ENCODE measurements around the gene MPL.
"Not testable (repeated sequence)": the region's sequence is repeated elsewhere in the genome, so short reads cannot be mapped to it uniquely, and the experiment has no call there.

The MPL gene

DNA sequence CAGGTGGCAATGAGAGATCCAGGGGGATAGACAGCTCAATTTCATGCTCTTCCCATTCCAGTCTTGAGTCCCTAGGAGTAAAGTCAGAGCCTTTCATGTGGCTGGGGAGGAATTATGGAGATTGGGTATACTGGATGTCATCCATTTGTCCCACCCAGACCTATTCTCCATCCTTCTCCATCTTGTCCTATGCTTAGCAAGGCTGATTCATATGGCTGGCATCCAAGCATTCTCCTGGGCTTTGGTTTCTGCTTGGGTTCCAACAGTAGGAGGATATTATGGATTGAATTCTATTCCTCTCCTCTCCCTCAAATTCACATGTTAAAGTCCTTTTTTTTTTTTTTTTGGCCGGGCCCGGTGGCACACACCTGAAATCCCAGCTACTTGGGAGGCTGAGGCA lies 17.3 kb downstream of the MPL start:
- DNase-seq (ENCODE audit: low spot score) = no peak

DNA sequence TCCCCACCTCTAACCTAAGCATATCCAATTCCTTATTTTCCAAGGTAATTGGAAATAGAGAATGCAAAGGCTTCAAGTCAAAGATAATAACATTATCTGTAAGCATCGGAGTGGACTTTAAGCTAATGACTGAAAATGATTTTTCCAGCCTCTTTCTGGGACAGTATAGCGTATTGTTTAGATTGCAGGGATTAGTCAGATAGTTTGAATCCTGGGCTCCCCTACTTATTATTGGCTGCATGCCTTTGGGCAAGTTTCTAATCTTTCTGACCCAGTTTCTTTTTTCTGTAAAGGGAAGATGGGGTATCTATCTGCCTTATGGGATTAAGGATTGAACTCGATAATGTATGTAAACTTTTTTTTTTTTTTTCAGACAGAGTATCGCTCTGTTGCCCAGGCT lies 19.6 kb downstream of the MPL start:
- no peak for DNase-seq (ENCODE audit: low spot score)

DNA sequence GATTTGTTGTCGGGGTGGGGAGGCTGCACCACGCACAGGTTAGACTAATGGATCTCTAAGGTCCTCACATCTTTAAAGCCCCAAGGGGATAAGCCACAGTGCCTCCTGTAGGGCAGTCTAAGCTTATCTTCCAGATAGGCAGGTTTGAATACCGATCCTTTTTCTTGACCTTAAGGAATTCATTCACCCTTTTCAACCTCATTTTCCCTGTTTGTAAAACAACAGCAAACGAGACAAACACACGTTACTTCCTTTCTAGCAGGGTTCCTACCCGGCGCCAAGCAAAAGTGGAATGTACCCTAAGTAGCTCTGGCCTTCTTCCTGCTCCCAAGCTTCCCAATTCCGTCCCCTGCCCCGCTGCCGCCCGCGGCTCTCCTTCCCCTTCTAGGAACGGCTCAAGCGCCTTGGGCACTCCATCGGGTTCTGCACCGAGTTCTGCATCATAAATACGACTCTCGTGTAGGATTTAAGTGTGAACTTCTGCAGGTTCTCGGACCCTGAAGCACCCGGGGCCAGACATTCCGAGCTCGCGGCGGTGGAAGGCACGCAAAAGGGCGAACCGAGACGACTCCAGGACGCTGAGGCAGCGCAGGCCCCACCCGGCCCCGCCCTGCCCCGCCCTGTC lies 20.6 kb downstream of the MPL start:
- DNase-seq (ENCODE audit: low spot score) = peak; percentile 59

DNA sequence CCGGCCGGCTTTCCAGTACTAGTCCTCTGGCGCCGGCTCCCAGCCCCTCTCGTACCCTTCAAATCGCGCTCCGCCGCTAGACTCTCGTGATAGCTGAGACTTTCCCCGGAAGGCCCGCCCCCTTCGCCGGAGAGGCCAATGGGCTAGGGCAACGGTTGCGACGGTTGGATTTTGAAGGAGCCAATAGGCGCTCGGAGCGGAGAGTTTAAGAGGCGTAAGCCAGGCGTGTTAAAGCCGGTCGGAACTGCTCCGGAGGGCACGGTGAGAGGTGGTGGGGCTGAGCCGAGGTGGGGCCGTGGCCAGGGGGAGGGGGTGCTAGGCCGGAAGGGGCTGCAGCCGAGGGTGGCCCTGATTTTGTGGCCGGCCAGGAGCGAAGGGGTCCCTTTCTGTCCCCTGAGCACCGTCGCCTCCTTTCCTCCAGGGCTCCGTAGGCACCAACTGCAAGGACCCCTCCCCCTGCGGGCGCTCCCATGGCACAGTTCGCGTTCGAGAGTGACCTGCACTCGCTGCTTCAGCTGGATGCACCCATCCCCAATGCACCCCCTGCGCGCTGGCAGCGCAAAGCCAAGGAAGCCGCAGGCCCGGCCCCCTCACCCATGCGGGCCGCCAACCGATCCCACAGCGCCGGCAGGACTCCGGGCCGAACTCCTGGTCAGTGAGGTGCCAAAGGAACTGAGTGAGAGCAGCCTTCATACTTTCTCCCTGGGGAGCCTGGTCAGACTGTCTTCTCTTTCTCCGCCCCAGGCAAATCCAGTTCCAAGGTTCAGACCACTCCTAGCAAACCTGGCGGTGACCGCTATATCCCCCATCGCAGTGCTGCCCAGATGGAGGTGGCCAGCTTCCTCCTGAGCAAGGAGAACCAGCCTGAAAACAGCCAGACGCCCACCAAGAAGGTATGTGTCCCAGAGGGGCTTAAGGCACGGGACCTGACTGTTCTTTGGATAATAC lies 21.4 kb downstream of the MPL start, which contains the start of gene CDC20:
CDC20 (plus strand) TSS at position 236 of the 948 bp plus-strand sequence; CDS start at position 471, 235 bp downstream.
- peak; percentile 97 for DNase-seq (ENCODE audit: low spot score)

DNA sequence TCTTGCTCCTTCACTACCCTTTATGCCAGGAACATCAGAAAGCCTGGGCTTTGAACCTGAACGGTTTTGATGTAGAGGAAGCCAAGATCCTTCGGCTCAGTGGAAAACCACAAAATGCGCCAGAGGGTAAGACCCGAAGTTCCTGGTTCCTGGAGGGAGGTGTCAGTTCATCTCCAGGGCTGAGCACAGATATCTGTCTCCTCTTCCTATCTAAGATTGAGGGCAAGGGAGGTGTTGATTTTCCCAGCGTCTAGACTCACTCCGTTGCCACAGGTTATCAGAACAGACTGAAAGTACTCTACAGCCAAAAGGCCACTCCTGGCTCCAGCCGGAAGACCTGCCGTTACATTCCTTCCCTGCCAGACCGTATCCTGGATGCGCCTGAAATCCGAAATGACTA lies 22.1 kb downstream of the MPL start:
- DNase-seq (ENCODE audit: low spot score) = no peak

DNA sequence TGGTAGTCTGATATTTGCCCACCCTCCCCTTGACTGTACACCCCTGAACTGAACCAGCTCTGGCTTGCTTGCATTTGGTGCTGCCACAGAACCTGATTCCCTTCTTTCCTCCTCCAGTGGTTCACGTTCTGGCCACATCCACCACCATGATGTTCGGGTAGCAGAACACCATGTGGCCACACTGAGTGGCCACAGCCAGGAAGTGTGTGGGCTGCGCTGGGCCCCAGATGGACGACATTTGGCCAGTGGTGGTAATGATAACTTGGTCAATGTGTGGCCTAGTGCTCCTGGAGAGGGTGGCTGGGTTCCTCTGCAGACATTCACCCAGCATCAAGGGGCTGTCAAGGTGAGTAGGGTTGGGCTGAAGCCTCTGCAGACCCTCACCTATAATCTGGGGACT lies 23.0 kb downstream of the MPL start:
- no peak for DNase-seq (ENCODE audit: low spot score)

DNA sequence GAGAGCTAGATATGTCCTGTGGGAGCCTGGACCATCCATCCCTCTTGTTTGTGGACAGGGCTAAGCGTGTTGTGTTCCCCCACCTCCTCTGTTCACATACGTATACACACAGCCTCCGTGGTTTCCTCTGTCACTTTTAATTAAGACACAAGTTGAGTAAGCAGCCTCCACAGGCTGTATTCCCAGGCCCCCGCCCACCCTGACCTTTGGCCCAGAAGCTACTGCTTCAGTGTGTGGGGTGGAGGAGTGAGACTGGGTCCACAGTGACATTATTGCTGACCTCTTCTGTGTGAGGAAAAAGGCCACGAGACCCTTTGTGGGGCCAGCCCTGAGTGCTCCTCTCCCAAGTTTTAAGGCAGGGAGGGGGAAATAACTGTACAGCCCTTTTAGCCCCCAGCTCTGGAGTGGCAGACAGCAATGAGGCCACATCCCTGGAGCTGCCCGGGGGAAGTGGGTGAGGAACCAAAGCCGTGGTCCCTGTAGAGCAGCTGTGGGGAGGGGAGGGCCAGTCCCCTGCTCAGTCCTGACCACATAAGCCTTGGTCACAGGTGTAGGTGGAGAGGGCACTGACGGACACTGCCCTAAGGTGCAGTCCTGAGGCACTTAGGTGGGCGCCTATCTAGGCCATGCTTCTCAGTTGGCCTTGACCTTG lies 25.8 kb downstream of the MPL start:
- DNase-seq (ENCODE audit: low spot score) = no peak

DNA sequence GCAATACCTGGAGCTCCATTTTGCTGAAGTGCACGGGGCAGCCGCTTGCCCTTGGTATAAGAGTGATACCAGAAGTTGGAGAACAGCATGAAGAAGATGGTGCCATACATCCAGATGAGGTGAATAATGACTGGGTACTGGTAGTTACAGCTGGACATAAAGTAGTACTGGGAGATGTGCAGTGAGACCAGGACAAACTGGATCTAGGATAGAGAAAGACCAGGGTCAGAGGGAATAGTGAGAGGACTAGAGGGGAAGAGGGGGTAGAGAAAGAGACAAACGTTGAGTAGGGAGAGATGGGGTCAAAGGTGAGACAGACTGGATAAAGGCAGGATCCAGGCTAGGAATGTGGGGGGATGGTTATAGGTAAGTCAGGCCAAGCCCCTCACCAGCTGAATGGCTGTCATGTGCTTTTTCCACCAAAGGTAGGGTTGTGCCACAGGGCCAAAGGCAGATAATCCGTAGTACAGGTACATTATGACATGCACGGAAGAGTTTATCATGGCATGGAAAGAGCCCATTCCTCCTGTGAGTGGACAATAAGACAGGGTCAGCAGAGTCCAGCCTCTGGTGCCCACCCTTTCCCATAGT lies 26.4 kb downstream of the MPL start:
- DNase-seq (ENCODE audit: low spot score) = no peak

DNA sequence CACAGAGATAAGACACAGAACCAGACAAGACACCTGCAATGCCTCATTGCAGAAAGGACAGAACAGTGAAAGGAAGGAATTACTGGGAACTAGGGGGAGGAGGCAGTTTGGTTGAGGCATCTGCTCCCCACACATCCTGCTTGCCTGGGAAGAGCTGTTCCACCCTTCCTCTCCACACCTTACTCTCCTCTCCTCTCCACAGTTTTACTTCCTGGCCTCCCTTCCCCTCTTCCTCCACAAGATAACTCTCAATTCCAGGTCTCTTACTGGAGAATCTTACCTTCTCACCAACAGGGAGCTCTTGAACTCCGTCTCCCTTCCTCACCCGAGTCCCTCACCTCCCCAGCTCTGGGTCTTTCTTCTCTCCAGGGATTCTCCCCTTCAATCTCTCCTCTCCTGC lies 28.1 kb downstream of the MPL start:
- no peak for DNase-seq (ENCODE audit: low spot score)

DNA sequence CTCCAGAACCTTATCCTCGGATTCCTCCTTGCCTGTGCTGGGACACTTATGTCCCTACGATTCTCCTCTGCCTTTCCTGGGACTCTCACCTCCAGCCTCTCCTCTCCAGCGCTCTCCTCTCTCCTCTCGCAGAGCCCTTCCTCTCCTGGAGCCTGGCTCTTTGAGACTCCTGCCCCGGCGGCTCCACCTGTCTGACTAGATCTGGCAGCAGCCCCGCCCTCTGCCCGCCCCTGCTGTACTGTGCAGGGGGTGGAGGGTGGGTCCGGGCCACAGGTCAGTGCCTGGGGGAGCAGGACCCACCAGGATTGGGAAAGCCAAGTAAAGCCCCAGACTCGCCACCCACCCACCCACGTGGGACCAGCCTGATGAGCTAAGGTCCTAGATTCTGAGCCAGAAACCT lies 28.6 kb downstream of the MPL start:
- no peak for DNase-seq (ENCODE audit: low spot score)

DNA sequence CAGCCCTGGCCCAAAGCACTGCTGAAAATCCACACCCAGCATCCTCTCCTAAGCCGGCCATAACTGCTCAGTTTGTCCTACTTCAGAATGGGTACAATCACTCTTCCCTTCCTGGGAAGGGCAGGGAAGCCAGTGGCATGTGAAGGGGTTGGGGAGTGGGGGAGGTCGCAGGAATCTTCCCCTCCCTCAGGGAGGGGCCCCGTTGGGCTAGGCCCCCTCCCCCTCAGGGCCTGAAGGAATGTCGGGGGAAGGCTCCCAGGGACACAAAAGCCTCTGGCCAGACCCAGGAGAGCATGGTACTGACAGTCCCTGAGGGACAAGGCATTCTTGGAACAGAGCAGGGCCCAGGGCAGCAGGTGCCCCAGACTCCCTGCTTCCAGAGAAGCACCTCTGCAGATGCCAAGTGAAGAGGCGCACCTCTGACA lies 29.0 kb downstream of the MPL start:
- DNase-seq (ENCODE audit: low spot score) = no peak

DNA sequence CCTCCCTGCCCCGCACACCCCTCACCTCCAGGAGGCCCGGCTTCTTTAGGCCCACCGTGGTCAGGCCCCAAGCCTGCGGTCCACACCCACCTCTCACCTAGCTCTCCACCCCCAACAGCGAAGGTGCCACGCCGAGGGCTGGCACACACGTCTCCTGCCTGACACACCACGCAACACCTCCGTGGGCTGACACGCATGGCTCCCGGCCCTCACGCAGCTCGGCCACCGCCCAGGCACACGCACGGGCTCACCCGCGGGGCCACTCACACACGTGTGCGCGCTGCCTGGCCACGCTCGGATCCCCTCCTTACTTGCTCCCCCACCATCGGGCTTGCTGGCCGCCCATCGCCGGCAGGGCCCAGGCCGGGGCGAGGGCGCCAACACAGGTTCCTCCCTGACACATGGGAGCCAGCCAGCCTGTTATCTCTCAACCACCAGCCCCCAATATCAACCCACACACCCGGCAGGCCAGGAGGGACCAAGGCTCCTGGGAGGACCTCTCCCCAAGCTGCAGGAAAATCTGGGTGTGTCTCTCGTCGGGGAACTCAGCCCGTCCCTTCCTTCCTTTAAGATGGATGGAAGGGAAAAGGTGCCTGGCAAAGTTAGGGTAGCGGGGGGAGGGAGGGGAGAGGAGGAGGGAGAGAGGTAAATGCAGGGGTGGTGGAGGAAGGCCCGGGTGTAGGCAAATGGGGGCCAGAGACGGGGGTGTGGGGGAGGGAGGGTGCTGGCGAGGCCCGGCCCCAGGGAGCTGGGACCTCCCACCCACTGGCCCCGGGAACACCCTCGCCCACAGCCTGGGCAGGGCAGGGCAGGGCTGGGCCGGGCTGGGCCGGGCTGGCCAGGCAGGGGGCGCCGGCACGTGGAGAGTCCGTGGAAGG lies 29.6 kb downstream of the MPL start:
- DNase-seq (ENCODE audit: low spot score) = no peak

DNA sequence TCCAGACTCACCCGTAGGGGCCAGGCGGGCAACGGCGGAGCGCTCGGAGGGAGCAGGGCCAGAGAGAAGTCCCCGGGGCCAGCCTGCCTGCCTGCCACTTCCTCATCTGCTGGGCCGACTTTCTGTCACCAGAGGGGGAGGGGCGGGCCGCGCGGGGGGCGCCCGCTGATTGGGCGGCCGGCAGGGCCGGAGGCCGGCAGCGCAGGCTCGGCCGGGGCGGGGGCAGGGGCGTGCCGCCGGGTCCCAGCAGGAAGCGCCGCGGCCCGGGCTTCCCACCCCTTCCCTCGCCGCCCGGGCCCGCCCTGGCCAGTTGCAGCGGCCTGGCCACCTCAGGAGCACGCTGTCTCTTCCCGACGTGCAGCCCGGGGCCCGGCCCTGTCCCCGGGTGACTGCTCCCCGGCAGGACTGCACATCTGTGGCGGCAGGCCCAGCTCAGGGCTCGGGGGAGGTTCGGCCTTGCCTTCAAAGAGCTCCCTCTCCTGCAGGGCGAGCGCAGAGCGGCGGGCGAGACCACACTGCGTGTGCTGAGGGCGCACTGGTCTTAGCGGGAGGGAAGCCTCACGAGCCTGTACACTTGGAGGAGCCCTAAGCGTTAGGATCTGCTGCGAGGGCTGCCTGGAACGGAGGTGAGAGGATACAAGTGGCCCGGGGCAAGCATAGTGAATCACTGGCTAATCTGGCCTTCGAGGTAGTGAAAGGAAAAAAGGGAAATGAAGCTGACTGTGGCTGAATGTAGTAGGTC lies 30.5 kb downstream of the MPL start, which contains the start of gene ELOVL1:
ELOVL1 (minus strand) TSS at position 108 of the 742 bp plus-strand sequence. CDS start 2,402 bp downstream, outside the sequence.
- DNase-seq (ENCODE audit: low spot score) = peak; percentile 93

DNA sequence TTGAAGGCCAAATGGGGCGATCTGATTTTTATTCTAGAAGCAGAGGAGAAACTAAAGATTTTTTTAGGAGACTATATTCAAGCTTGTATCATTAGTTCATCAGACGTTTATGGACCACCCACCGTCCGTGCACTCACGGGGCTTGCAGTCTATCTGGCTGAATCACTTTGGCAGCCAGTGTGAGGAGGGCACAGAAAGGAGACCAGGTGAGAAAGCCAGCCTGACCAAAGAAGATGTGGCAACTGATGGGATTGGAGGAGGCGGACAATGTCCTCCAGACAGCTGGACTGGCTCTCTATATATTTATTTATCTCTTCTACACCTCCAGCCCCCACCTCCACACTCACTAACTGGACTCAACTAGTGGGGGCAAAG lies 31.0 kb downstream of the MPL start:
- DNase-seq (ENCODE audit: low spot score) = no peak

DNA sequence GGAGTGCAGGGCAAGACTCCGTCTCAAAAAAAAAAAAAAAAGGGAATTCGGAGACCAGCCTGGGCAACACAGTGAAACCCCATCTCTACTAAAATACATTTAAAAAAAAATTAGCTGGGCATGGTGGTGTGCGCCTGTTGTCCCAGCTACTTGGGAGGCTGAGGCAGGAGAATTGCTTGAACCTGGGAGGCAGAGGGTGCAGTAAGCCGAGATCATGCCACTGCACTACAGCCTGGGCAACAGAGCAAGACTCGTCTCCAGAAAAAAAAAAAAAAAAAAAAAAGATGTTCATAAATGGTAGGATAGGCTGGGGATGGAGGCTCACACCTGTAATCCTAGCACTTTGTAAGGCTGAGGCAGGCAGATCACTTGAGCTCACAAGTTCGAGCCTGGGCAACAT lies 32.2 kb downstream of the MPL start:
- DNase-seq (ENCODE audit: low spot score) = not testable (repeated sequence)

DNA sequence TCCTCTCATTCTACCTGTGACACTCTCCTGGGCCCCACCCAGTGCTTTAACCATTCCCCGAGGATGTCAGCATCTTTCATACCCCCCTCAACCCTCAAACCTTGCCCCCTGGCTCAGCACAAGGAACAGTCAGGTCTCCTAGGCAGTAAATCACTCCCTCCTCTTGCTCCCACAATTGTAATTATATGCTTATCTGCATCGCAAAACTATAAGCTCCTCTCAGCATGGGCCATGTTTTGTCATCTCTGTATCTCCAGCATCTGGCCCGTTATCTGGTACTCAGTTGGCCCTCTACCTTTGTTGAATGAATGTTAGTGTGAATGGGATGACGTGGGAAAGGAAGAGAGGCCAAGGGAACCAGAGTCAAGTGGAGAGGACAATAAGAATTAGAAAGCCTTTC lies 32.9 kb downstream of the MPL start:
- no peak for DNase-seq (ENCODE audit: low spot score)

DNA sequence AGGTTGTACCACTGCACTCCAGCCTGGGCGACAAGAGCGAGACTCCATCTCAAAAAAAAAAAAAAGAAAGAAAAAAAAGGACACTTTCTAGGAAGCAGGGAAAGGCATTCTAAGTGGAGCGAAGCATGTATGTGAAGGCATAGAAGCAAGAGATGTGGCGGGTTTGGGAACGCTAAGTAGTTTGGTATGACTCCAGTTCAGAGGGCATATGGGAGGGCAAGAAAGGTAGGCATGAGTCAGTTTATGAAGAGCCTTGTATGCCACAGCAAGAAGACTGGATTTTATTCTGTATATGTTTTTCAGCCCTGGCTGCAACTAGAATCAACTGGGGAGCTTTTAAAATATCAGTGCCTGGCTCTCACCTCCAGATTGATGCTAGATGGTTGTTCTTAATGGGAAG lies 34.6 kb downstream of the MPL start:
- no peak for DNase-seq (ENCODE audit: low spot score)

DNA sequence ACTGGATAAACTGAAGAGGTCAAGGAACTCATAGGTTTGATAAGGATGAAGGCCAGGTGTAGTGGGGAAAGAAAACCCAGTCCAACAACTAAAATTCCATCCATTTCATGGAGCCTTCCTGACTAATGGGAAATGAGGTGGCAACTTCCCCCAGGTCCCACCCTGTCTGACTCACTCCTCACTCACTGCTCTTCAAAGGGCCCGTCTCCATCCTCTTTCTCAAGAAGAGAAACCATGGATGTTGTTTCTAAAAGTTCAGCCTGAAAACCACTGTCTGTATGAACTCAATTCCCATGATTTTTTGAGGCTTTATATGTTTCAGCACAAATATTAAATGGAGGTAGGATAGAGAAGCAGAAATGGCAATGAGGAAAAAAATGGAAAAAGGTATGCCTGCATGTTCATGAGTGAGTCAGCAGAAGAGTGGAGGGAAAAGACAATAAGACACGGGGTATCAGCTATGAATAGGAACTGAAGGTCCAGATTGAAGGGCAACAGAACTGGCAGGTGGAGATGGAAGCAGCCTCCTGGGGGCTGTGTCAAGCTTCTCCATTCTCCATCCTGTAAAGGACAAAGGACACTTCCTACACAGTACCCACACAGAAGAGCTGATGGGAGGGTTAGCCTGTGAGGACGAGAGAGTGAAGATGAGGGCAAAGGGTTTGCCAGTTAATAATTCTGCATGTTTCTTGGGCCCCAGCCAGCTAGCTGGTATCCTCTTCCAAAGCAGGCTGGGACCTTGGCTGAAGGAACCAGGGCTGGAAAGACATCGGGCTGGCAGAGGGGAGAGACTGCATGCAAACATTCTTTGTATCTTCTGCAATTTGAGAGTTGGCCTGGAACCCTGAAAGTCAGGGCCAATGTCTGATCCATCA lies 35.7 kb downstream of the MPL start:
- DNase-seq (ENCODE audit: low spot score) = no peak

DNA sequence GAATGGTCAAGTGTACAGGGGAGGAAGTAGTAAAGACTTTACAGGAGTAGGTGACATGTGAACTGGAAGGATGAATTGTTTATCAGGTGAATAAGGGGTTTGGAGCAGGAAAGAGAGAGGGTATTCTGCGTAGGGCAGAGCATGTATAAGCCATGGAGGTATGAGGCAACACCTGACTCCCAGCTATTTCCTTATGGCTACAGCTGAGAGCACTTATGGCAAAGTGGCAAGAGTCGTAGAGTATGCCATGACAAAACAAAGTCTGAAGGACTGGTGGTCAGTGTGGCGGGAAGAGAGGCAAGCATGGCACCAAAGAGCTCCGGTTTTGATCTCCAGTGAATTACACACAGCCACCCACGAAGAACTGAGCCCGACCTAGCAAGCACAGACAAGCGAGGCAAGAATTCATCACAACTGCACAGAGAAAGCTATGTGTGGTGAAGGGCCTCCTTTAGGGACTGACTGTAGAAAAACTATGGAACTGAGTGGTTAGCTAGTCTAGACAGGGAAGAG lies 39.2 kb downstream of the MPL start:
- DNase-seq (ENCODE audit: low spot score) = no peak

Measured in globus pallidus (tissue), 1 donor.